Measurements from ENCODE around the gene WNT5A. TPM values are rescaled to one million over a fixed set of nuclear protein-coding genes. Genes with fewer than 3 reads are reported as not detected.

The WNT5A gene
- total and polyA plus RNA-seq, 9 of the 15 experiments (the other 6 are each of a cell fraction or from before 2014, with no cell fraction given): 0.11 TPM; not detected in 8

GRCh38 chr3:55445551-55445950 is 41.6 kb downstream of the WNT5A start:
- Histone ChIP-seq H3K79me2 (ENCODE audit: control insufficient read depth, insufficient read depth, low read length) (no peaks in the 10 kb centered on the region), H3K27ac (ENCODE audit: extremely low read depth, low read depth, low read length) (no peak overlapping the region), H3K36me3 (ENCODE audit: control insufficient read depth, insufficient read depth, low read length) (no peaks in the 10 kb centered on the region), H3K4me1 (replicated peaks in 1 of 2; ENCODE audit: control insufficient read depth in 2 of 2, insufficient read depth in 2 of 2, low read length in 2 of 2) (no peaks in the 10 kb centered on the region), H3K27me3 (ENCODE audit: control insufficient read depth in 2 of 2, insufficient read depth in 2 of 2, low read length in 2 of 2) (0 out of 5 replicates have a peak, but pooled peaks cover 0 to 5% of the 10 kb centered on the region in 2 experiments), H3K4me3 (no peak overlapping the region), H4K20me1 (replicated peaks; ENCODE audit: control insufficient read depth, insufficient read depth, low read length) (no peaks in the 10 kb centered on the region), H3K9ac (ENCODE audit: insufficient read depth in 1 of 2, low read depth in 2 of 2, low read length in 2 of 2) (no peak overlapping the region), H3K4me2 (ENCODE audit: insufficient read depth, low read length) (no peak overlapping the region), H3K9me1 (ENCODE audit: control insufficient read depth, insufficient read depth, low read length) (no peaks in the 10 kb centered on the region), H3K9me3 (replicated peaks; ENCODE audit: control insufficient read depth, insufficient read depth, low read depth, low read length) (no peaks in the 10 kb centered on the region), H2AFZ (ENCODE audit: low read depth, low read length) (no peak overlapping the region)
- no TSS peak for BruUV-seq (replicated peaks)
- in situ Hi-C loops (cut with MboI): no loop called here
- TF ChIP-seq FOSL1 (tag; conservative IDR thresholded peaks at IDR 0.05) (no peak), EZH2 (IDR thresholded peaks at IDR 0.05; ENCODE audit: borderline replicate concordance, low read depth, low read length) (no peak), PCBP1 (IDR thresholded peaks at IDR 0.05; ENCODE audit: low read depth, low read length, poor library complexity, severe bottlenecking) (no peak), HDAC6 (IDR thresholded peaks at IDR 0.05; ENCODE audit: low read depth, low read length) (no peak), L3MBTL2 (IDR thresholded peaks at IDR 0.05) (no peak), HDGF (IDR thresholded peaks at IDR 0.05) (no peak), SMAD2 (IDR thresholded peaks at IDR 0.05; ENCODE audit: low read depth, low read length) (no peak), HDAC1 (IDR thresholded peaks at IDR 0.05) (no peak), XRCC5 (IDR thresholded peaks at IDR 0.05; ENCODE audit: low read depth, low read length) (no peak), ZNF699 (CRISPR knock-in tag; IDR thresholded peaks at IDR 0.05; ENCODE audit: insufficient replicate concordance) (no peak), ZNF431 (CRISPR knock-in tag; IDR thresholded peaks at IDR 0.05) (no peak)
- TF ChIP-seq, protein P1, sequence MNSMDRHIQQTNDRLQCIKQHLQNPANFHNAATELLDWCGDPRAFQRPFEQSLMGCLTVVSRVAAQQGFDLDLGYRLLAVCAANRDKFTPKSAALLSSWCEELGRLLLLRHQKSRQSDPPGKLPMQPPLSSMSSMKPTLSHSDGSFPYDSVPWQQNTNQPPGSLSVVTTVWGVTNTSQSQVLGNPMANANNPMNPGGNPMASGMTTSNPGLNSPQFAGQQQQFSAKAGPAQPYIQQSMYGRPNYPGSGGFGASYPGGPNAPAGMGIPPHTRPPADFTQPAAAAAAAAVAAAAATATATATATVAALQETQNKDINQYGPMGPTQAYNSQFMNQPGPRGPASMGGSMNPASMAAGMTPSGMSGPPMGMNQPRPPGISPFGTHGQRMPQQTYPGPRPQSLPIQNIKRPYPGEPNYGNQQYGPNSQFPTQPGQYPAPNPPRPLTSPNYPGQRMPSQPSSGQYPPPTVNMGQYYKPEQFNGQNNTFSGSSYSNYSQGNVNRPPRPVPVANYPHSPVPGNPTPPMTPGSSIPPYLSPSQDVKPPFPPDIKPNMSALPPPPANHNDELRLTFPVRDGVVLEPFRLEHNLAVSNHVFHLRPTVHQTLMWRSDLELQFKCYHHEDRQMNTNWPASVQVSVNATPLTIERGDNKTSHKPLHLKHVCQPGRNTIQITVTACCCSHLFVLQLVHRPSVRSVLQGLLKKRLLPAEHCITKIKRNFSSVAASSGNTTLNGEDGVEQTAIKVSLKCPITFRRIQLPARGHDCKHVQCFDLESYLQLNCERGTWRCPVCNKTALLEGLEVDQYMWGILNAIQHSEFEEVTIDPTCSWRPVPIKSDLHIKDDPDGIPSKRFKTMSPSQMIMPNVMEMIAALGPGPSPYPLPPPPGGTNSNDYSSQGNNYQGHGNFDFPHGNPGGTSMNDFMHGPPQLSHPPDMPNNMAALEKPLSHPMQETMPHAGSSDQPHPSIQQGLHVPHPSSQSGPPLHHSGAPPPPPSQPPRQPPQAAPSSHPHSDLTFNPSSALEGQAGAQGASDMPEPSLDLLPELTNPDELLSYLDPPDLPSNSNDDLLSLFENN (IDR thresholded peaks at IDR 0.05; ENCODE audit: low read depth in 2 of 2, low read length in 2 of 2): no peak
- TF ChIP-seq, protein P2, sequence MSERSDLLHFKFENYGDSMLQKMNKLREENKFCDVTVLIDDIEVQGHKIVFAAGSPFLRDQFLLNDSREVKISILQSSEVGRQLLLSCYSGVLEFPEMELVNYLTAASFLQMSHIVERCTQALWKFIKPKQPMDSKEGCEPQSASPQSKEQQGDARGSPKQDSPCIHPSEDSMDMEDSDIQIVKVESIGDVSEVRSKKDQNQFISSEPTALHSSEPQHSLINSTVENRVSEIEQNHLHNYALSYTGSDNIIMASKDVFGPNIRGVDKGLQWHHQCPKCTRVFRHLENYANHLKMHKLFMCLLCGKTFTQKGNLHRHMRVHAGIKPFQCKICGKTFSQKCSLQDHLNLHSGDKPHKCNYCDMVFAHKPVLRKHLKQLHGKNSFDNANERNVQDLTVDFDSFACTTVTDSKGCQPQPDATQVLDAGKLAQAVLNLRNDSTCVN (CRISPR knock-in tag; IDR thresholded peaks at IDR 0.05): no peak
- CTCF ChIA-PET (ENCODE audit: low intra/inter-chr PET ratio): no interaction called here
- POLR2A ChIA-PET: no interaction called here
- ATAC-seq (no peak), DNase-seq (ENCODE audit: extremely low read depth in 1 of 4, low spot score in 3 of 4) (no peak), FAIRE-seq (no peak)
- WGBS (ENCODE audit: insufficient coverage, low coverage, missing lambda C conversion rate): 2% methylated on average over 6 of the region's 6 CpGs
- intact Hi-C loops (cut with micrococcal nuclease): no loop called here

All from K562 (cell line).